Stimulated activated CD4-positive, alpha-beta T cell treated with anti-CD3 and anti-CD28 coated beads, Interleukin-1b, Interleukin-23, amount 100 ng/mL, for 24 hours (primary cell): ENCODE data around the gene GREB1.

Source experiments
- DNase-seq, 4 experiments: peaks; one replicate each; pipeline ENCODE4 v3.0.0-alpha.2; 2020; ENCODE audit warnings: low read depth in 4 of 4, low spot score in 1 of 4

Gene GREB1

GRCh38 chr2:11598228-11598731 is 64.4 kb downstream of the GREB1 start:
- no peak for DNase-seq

GRCh38 chr2:11602563-11603204 is 68.8 kb downstream of the GREB1 start:
- DNase-seq, result no peak

GRCh38 chr2:11610624-11611242 is 76.9 kb downstream of the GREB1 start:
- DNase-seq, result no peak

GRCh38 chr2:11611251-11611650 is 77.4 kb downstream of the GREB1 start:
- DNase-seq, result no peak

- no peak for DNase-seq
Measured at GRCh38 chr2:11612553-11613215, 78.8 kb downstream of the GREB1 start.

GRCh38 chr2:11613297-11613696 is 79.5 kb downstream of the GREB1 start:
- no peak for DNase-seq

- no peak for DNase-seq
Measured at GRCh38 chr2:11615209-11615608, 81.4 kb downstream of the GREB1 start.

GRCh38 chr2:11616097-11616687 is 82.3 kb downstream of the GREB1 start:
- no peak for DNase-seq

GRCh38 chr2:11616851-11617415 is 83.1 kb downstream of the GREB1 start:
- DNase-seq, result no peak

- DNase-seq, result no peak
Measured at GRCh38 chr2:11617527-11617926, 83.7 kb downstream of the GREB1 start.

- DNase-seq, result no peak
Measured at GRCh38 chr2:11617984-11618707, 84.3 kb downstream of the GREB1 start.

- DNase-seq, result no peak
Measured at GRCh38 chr2:11618708-11619062, 84.8 kb downstream of the GREB1 start.

GRCh38 chr2:11621410-11621809 is 87.6 kb downstream of the GREB1 start:
- no peak for DNase-seq

- DNase-seq, result no peak
Measured at GRCh38 chr2:11622611-11623010, 88.8 kb downstream of the GREB1 start.

- DNase-seq, result no peak
Measured at GRCh38 chr2:11624893-11625292, 91.0 kb downstream of the GREB1 start.

GRCh38 chr2:11625671-11626070 is 91.8 kb downstream of the GREB1 start:
- no peak for DNase-seq

GRCh38 chr2:11628675-11629074 is 94.8 kb downstream of the GREB1 start:
- no peak for DNase-seq

- DNase-seq, result no peak
Measured at GRCh38 chr2:11629215-11629614, 95.4 kb downstream of the GREB1 start.

GRCh38 chr2:11629851-11630250 is 96.0 kb downstream of the GREB1 start:
- no peak for DNase-seq

- DNase-seq, result no peak
Measured at GRCh38 chr2:11630855-11631254, 97.0 kb downstream of the GREB1 start.

GRCh38 chr2:11631462-11631861 is 97.6 kb downstream of the GREB1 start:
- no peak for DNase-seq
